Endothelial cell of umbilical vein (primary cell): ENCODE data around the gene PRRC2B. TPM values are rescaled to one million over a fixed set of nuclear protein-coding genes. Genes with fewer than 3 reads are reported as not detected.
"Not testable (repeated sequence)": the region's sequence is repeated elsewhere in the genome, so short reads cannot be mapped to it uniquely, and the experiment has no call there.

Source experiments
- BruUV-seq: library from RNA; stranded (reverse); fragments of 400-500 nt; replicated peaks from 2 replicates; lab custom pipeline; 2021; lab: Mats Ljungman, UMichigan
- CTCF ChIA-PET: fragments of 300-600, 350-600 bp; sonication (Branson Sonifier 250); formaldehyde crosslinking; loops from one replicate; lab custom pipeline; 2021; ENCODE audit warnings: antibody characterized with exemption, inconsistent platforms; lab: Charles Lee
- POLR2A ChIA-PET: fragments of 300-600, 350-600 bp; sonication (Branson Sonifier 250); formaldehyde crosslinking; loops from one replicate; lab custom pipeline; 2021; ENCODE audit warnings: antibody characterized with exemption, inconsistent platforms; lab: Charles Lee
- DNase-seq: peaks from one replicate; pipeline ENCODE4 v3.0.0-alpha.2; 2011; ENCODE audit warnings: low read depth, low spot score
- FAIRE-seq: peaks from 2 replicates; lab custom pipeline; 2011; peaks lifted over from hg19 to GRCh38; lab: Jason Lieb, UNC
- H2AFZ ChIP-seq: 2 replicates; pipeline ENCODE4 v1.6.0; 2012; ENCODE audit warnings: low read depth, low read length, control low read depth, inconsistent platforms
- H3K27ac ChIP-seq: 2 replicates; pipeline ENCODE4 v1.5.1; 2011; ENCODE audit warnings: low read depth, mild to moderate bottlenecking, control low read depth, low read length, moderate library complexity; ENCODE audit not compliant: insufficient read depth
- H3K27me3 ChIP-seq, 2 experiments: 2 replicates each; pipeline versions ENCODE4 v1.6.0 to v1.6.1; 2011; ENCODE audit warnings: low read length in 2 of 2, mixed read lengths in 1 of 2; ENCODE audit not compliant: control insufficient read depth in 2 of 2, insufficient read depth in 2 of 2
- H3K36me3 ChIP-seq, 2 experiments: 2 replicates in 1 of 2; 3 replicates in 1 of 2; pipeline ENCODE4 v1.5.1; 2011; ENCODE audit warnings: low read length in 2 of 2, mild to moderate bottlenecking in 1 of 2, moderate library complexity in 1 of 2; ENCODE audit not compliant: control insufficient read depth in 2 of 2, insufficient read depth in 2 of 2; ENCODE audit errors: extremely low read depth in 1 of 2
- H3K4me1 ChIP-seq: 3 replicates; pipeline ENCODE4 v1.5.1; 2011; ENCODE audit warnings: mild to moderate bottlenecking, low read length; ENCODE audit not compliant: control insufficient read depth, insufficient read depth; ENCODE audit errors: extremely low read depth
- H3K4me2 ChIP-seq: 2 replicates; pipeline ENCODE4 v1.6.1; 2011; ENCODE audit warnings: low read length, control low read depth, mixed read lengths; ENCODE audit not compliant: insufficient read depth
- H3K4me3 ChIP-seq, 3 experiments: fragments of 200-600 bp in 1 of 3; sonication (generic), shearing (Covaris generic) in 1 of 3; replicated peaks in 1 of 3; 2 replicates each; pipeline ENCODE4 v1.5.1; 2011 to 2016; ENCODE audit warnings: control low read depth in 3 of 3, low read length in 3 of 3, mild to moderate bottlenecking in 2 of 3, inconsistent platforms in 1 of 3, low read depth in 1 of 3, moderate library complexity in 1 of 3; ENCODE audit not compliant: insufficient read depth in 1 of 3
- H3K79me2 ChIP-seq: 2 replicates; pipeline ENCODE4 v1.6.0; 2012; ENCODE audit warnings: low read length, inconsistent platforms; ENCODE audit not compliant: control insufficient read depth, insufficient read depth
- H3K9ac ChIP-seq: replicated peaks from 2 replicates; pipeline ENCODE3; 2011; ENCODE audit warnings: low read length, control low read depth; ENCODE audit not compliant: insufficient read depth; ENCODE audit errors: extremely low read depth
- H3K9me1 ChIP-seq: replicated peaks from 3 replicates; pipeline ENCODE4 v1.6.0; 2011; ENCODE audit warnings: mild to moderate bottlenecking, low read length; ENCODE audit not compliant: control insufficient read depth, insufficient read depth; ENCODE audit errors: extremely low read depth
- H3K9me3 ChIP-seq: replicated peaks from 2 replicates; pipeline ENCODE4 v1.5.1; 2012; ENCODE audit warnings: low read length, inconsistent platforms; ENCODE audit not compliant: control insufficient read depth, insufficient read depth
- H4K20me1 ChIP-seq: replicated peaks from 2 replicates; pipeline ENCODE3; 2011; ENCODE audit warnings: mild to moderate bottlenecking, low read length; ENCODE audit not compliant: control insufficient read depth, insufficient read depth; ENCODE audit errors: extremely low read depth
- FOS ChIP-seq: IDR thresholded peaks from 2 replicates; pipeline ENCODE4 v1.6.1; 2011; ENCODE audit warnings: mild to moderate bottlenecking, low read length, moderate library complexity, borderline replicate concordance; ENCODE audit not compliant: insufficient read depth
- dilution Hi-C: fragments of 300-500 bp; cut with MboI; formaldehyde crosslinking; loops from one replicate; pipeline ENCODE4 v1.15.0; 2019; ENCODE audit warnings: low sequenced_read_pairs; ENCODE audit not compliant: extremely low pct_ligation_motif_present
- intact Hi-C: fragments of 100-400 bp; cut with micrococcal nuclease; formaldehyde crosslinking; loops from one replicate; pipeline ENCODE4 v1.10.0; 2022
- polyA plus RNA-seq, 4 experiments: library from polyadenylated mRNA; depleted of rRNA in 3 of 4; stranded (reverse) in 3 of 4; unstranded in 1 of 4; fragments of >200 nt; gene quantifications; 2 replicates each; pipeline versions ENCODE4 v1.2.1 to v1.2.3, GENCODE V29; 2011 to 2012; ENCODE audit warnings: missing spikeins in 1 of 4
- total RNA-seq: library from RNA; stranded (reverse); gene quantifications from 2 replicates; pipeline ENCODE4 v1.2.3, GENCODE V29; 2021

The PRRC2B gene
- total and polyA plus RNA-seq, 2 donors (not counting 3 experiments of a cell fraction or from before 2014, with no cell fraction given), result 35.6 to 256 TPM

DNA sequence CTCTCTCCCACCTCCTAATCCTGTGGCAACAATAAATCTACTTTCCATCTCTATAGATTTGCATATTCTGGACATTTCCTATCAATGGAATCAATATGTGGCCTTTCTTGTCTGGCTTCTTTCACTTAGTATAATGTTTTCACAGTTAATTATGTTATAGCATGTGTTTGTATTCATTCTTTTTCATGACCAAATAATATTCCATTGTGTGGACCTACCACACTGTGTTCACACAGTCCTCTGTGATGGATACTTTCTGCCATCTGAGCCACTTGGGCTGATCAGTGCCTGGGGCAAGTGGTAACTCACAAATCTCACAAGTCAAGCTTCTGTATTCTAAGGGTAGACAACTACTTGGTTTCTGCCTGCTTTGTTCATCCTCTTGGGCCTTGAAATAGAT lies 60.1 kb downstream of the PRRC2B start:
- POLR2A ChIA-PET, result no interaction called here
- Histone ChIP-seq H3K27me3 (no peaks in the 10 kb centered on the region), H3K4me1 (peaks cover 2% of the 10 kb centered on the region), H3K79me2 (peaks cover 52% of the 10 kb centered on the region), H3K9me3 (no peaks in the 10 kb centered on the region), H3K9me1 (no peaks in the 10 kb centered on the region), H3K4me2 (no peak overlapping the region), H3K4me3 (no peak overlapping the region), H3K36me3 (peaks cover 30 to 38% of the 10 kb centered on the region in 2 experiments), H4K20me1 (peaks cover 3% of the 10 kb centered on the region), H2AFZ (no peak overlapping the region), H3K27ac (no peak overlapping the region), H3K9ac (no peak overlapping the region)
- dilution Hi-C loops (no loop called here), intact Hi-C loops (no loop called here)
- no peak for TF ChIP-seq FOS
- CTCF ChIA-PET, result interaction anchor here (1.4 kb wide), 1 partner anchor 104 kb away, joined by 8 read pairs; no protein-coding TSS in a partner anchor
- BruUV-seq, result no TSS peak
- no peak for DNase-seq
- no peak for FAIRE-seq

DNA sequence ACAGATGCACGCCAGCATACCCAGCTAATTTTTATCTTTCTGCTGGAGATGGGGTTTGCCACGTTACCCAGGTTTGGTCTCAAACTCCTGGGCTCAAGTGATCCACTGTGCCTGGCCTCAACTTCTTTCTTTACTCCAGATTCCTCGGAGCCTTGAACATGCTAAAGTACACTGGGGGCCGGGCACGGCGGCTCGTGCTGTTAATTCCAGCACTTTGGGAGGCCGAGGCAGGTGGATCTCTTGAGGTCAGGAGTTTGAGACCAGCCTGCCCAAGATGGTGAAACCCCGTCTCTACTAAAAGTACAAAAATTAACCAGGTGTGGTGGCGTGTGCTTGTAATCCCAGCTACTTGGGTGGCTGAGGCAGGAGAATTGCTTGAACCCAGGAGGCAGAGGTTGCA lies 61.8 kb downstream of the PRRC2B start:
- H3K27ac ChIP-seq, CTCF ChIA-PET, DNase-seq, H4K20me1 ChIP-seq, H3K4me1 ChIP-seq, H3K9me3 ChIP-seq, dilution Hi-C loops, H3K4me2 ChIP-seq, intact Hi-C loops, POLR2A ChIA-PET, H2AFZ ChIP-seq, H3K27me3 ChIP-seq, BruUV-seq, FAIRE-seq, H3K4me3 ChIP-seq, H3K9ac ChIP-seq, H3K9me1 ChIP-seq: not testable (repeated sequence)
- peaks cover 39 to 41% of the 10 kb centered on the region in 2 experiments for H3K36me3 ChIP-seq
- peaks cover 50% of the 10 kb centered on the region for H3K79me2 ChIP-seq
